B cell (primary cell): Measurements from ENCODE around the gene SKP1. TPM values are rescaled to one million over a fixed set of nuclear protein-coding genes. Genes with fewer than 3 reads are reported as not detected.

Experiments
- ATAC-seq: fragments of 200-7000 bp; cut with Tn5 transposase; one replicate; pipeline ENCODE4 v1.10.0; 2021; ENCODE audit warnings: low read depth, mild to moderate bottlenecking, moderate number of reproducible peaks, moderate library complexity
- CTCF ChIA-PET: fragments of 350-600 bp; sonication (Branson Sonifier 250); formaldehyde crosslinking; loops from one replicate; lab custom pipeline; 2021; ENCODE audit warnings: antibody characterized with exemption, inconsistent platforms; lab: Charles Lee
- POLR2A ChIA-PET: fragments of 350-600 bp; sonication (Branson Sonifier 250); formaldehyde crosslinking; loops from one replicate; lab custom pipeline; 2021; ENCODE audit warnings: antibody characterized with exemption; lab: Charles Lee
- DNase-seq: peaks from one replicate; pipeline ENCODE4 v3.0.0; 2013
- H2AFZ ChIP-seq: 2 replicates; pipeline ENCODE4 v1.6.1; 2012; ENCODE audit warnings: mild to moderate bottlenecking, low read depth, low read length; ENCODE audit not compliant: insufficient read depth, poor library complexity, severe bottlenecking
- H3K27ac ChIP-seq, 2 donors: 1 replicate in 1 of 2; 2 replicates in 1 of 2; pipeline ENCODE4 v1.5.1; 2012 to 2013; ENCODE audit warnings: low read length in 2 of 2, mild to moderate bottlenecking in 2 of 2, moderate library complexity in 1 of 2
- H3K27me3 ChIP-seq, 4 experiments: fragments of 200-600 bp in 1 of 4; sonication (generic) in 1 of 4; replicated peaks in 1 of 4; 1 replicate in 2 of 4; 2 replicates in 2 of 4; pipeline versions ENCODE4 v1.6.1 to v1.7.0; 2013 to 2016; ENCODE audit warnings: low read length in 3 of 4, mild to moderate bottlenecking in 2 of 4, mixed read lengths in 1 of 4, moderate library complexity in 1 of 4; ENCODE audit not compliant: insufficient read depth in 4 of 4, control insufficient read depth in 3 of 4; ENCODE audit errors: control extremely low read depth in 1 of 4
- H3K36me3 ChIP-seq, 2 experiments: replicated peaks in 1 of 2; 1 replicate in 1 of 2; 2 replicates in 1 of 2; pipeline versions ENCODE4 v1.6.1 to v1.7.1; 2013; ENCODE audit warnings: low read length in 1 of 2; ENCODE audit not compliant: insufficient read depth in 2 of 2, control insufficient read depth in 1 of 2; ENCODE audit errors: control extremely low read depth in 1 of 2, extremely low read depth in 1 of 2
- H3K4me1 ChIP-seq, 2 donors: fragments of 200-600 bp in 1 of 2; sonication (generic) in 1 of 2; 1 replicate in 1 of 2; 2 replicates in 1 of 2; pipeline versions ENCODE4 v1.5.1 to v1.6.1; 2013 to 2017; ENCODE audit warnings: low read length in 2 of 2; ENCODE audit not compliant: control insufficient read depth in 2 of 2, insufficient read depth in 2 of 2
- H3K4me2 ChIP-seq: replicated peaks from 2 replicates; pipeline ENCODE3; 2012; ENCODE audit warnings: mild to moderate bottlenecking, low read depth, low read length; ENCODE audit not compliant: poor library complexity, severe bottlenecking
- H3K4me3 ChIP-seq, 5 experiments: fragments of 200-600 bp in 1 of 5; sonication (generic) in 1 of 5; 1 replicate in 3 of 5; 2 replicates in 2 of 5; pipeline versions ENCODE4 v1.5.1 to v1.7.0; 2011 to 2016; ENCODE audit warnings: low read length in 4 of 5, mild to moderate bottlenecking in 4 of 5, low read depth in 2 of 5, control low read depth in 1 of 5, moderate library complexity in 1 of 5; ENCODE audit not compliant: insufficient read depth in 1 of 5; ENCODE audit errors: control extremely low read depth in 1 of 5, extremely low read depth in 1 of 5
- H3K79me2 ChIP-seq: fragments of 200-600 bp; sonication (generic); one replicate; pipeline ENCODE4 v1.6.0; 2016; ENCODE audit warnings: low read length; ENCODE audit not compliant: control insufficient read depth, insufficient read depth
- H3K9ac ChIP-seq: fragments of 200-600 bp; sonication (generic); 2 replicates; pipeline ENCODE4 v1.6.1; 2017; ENCODE audit warnings: mild to moderate bottlenecking, low read length, moderate library complexity
- H3K9me3 ChIP-seq, 3 donors: one replicate each; pipeline versions ENCODE4 v1.6.1 to v1.7.1; 2013; ENCODE audit warnings: low read length in 2 of 3; ENCODE audit not compliant: control insufficient read depth in 2 of 3, insufficient read depth in 1 of 3; ENCODE audit errors: control extremely low read depth in 1 of 3
- H4K20me1 ChIP-seq: 2 replicates; pipeline ENCODE4 v1.6.0; 2012; ENCODE audit warnings: mild to moderate bottlenecking, low read length; ENCODE audit not compliant: insufficient read depth, control insufficient read depth, poor library complexity, severe bottlenecking
- H3K27ac Mint-ChIP-seq: one replicate; pipeline ENCODE4 v1.8.0; 2021; ENCODE audit warnings: mixed read lengths
- H3K27me3 Mint-ChIP-seq: one replicate; pipeline ENCODE4 v1.8.0; 2021; ENCODE audit warnings: mixed read lengths
- H3K4me1 Mint-ChIP-seq: one replicate; pipeline ENCODE4 v1.8.0; 2021; ENCODE audit warnings: mixed read lengths
- H3K4me3 Mint-ChIP-seq: one replicate; pipeline ENCODE4 v1.8.0; 2021; ENCODE audit warnings: mixed read lengths
- H3K9me3 Mint-ChIP-seq: one replicate; pipeline ENCODE4 v1.8.0; 2022; ENCODE audit warnings: mixed read lengths; ENCODE audit not compliant: insufficient read depth
- EZH2 ChIP-seq: IDR thresholded peaks from 2 replicates; pipeline ENCODE4 v1.6.1; 2012; ENCODE audit warnings: borderline replicate concordance, low read depth, mild to moderate bottlenecking, moderate library complexity, low read length; ENCODE audit not compliant: insufficient read depth, poor library complexity, severe bottlenecking
- WGBS: methylation state at CpG from one replicate; pipeline ENCODE4 v1.1.5; 2013; ENCODE audit warnings: missing lambda C conversion rate; ENCODE audit not compliant: insufficient coverage; 5-methylcytosine and 5-hydroxymethylcytosine counted together
- intact Hi-C: fragments of 100-400 bp; cut with micrococcal nuclease; formaldehyde crosslinking; loops from one replicate; pipeline ENCODE4 v1.10.0; 2022
- polyA plus RNA-seq: library from polyadenylated mRNA; depleted of rRNA; stranded (reverse); fragments of >200 nt; gene quantifications from 2 replicates; pipeline ENCODE4 v1.2.3, GENCODE V29; 2012
- total RNA-seq, 2 donors: library from RNA; stranded (reverse); fragments of 120-200 nt in 1 of 2; gene quantifications; 1 replicate in 1 of 2; 2 replicates in 1 of 2; pipeline versions ENCODE4 v1.2.3 to v1.2.4, GENCODE V29; 2013 to 2022
- TF ChIP-seq, protein P1 (sequence below): fragments of 200-600 bp; IDR thresholded peaks from one replicate; pipeline ENCODE4 v1.8.0; 2022; ENCODE audit warnings: antibody characterized with exemption, mild to moderate bottlenecking

SKP1 gene
- total and polyA plus RNA-seq, 2 donors (not counting 1 experiment from before 2014, with no cell fraction given) = 108 to 186 TPM

DNA sequence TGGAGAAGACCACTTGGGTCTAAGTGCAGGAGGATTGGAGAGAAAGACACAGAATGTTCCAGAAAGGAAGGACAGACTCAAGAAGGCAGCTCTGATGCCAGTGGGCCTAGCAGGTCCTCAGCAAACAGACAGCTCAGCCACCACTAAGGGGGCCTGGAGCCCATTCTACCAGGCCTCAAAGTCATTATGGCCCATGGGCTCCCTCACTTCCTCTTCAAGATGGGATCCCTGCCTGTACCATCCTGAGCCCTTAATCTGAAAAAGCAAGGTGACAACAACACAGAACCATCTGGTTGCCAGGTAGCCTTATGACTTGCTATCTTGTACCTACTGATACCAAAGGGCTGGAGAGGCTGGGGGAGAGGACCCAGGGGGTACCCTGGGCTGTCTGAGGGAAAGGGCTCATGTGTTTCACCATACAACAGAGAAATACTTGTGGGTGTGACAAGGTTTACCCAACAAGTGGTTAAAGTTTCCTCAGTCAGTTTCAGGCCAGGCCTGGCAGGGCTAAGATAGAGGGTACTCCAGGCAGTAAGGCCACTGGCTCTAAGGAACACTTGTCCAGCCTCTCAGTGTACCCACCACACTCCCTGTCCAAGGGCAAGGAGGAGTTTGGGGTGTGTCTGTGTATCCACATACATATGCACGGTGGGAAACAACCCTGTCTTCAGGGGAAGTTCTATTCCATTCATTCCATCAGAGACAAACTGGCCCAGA lies 31.6 kb downstream of the SKP1 start:
- H2AFZ ChIP-seq = no peak overlapping the region
- peak; percentile 17 for DNase-seq
- no peak overlapping the region for H3K4me3 ChIP-seq
- peaks cover 0 to 7% of the 10 kb centered on the region in 2 donors for H3K4me1 ChIP-seq
- no CpG with 5 or more reads among the region's 1 CpG for WGBS
- H3K9ac ChIP-seq = no peak overlapping the region
- H3K79me2 ChIP-seq = peaks cover 31% of the 10 kb centered on the region
- POLR2A ChIA-PET = no interaction called here
- no peaks in the 10 kb centered on the region for H3K9me3 ChIP-seq
- intact Hi-C loops = loop anchor here (1.0 to 10.0 kb wide), 3 partner anchors 43 to 1030 kb away; no protein-coding TSS in a partner anchor
- H3K27ac ChIP-seq = no peak overlapping the region
- ATAC-seq = no peak
- peaks cover 3 to 67% of the 10 kb centered on the region in 2 experiments for H3K36me3 ChIP-seq
- Mint-ChIP-seq H3K27ac (peak overlapping the region; percentile 11), H3K9me3 (no peaks in the 10 kb centered on the region), H3K27me3 (no peaks in the 10 kb centered on the region), H3K4me1 (peaks cover 13% of the 10 kb centered on the region), H3K4me3 (no peak overlapping the region)
- no peak overlapping the region for H3K4me2 ChIP-seq
- TF ChIP-seq, protein P1, sequence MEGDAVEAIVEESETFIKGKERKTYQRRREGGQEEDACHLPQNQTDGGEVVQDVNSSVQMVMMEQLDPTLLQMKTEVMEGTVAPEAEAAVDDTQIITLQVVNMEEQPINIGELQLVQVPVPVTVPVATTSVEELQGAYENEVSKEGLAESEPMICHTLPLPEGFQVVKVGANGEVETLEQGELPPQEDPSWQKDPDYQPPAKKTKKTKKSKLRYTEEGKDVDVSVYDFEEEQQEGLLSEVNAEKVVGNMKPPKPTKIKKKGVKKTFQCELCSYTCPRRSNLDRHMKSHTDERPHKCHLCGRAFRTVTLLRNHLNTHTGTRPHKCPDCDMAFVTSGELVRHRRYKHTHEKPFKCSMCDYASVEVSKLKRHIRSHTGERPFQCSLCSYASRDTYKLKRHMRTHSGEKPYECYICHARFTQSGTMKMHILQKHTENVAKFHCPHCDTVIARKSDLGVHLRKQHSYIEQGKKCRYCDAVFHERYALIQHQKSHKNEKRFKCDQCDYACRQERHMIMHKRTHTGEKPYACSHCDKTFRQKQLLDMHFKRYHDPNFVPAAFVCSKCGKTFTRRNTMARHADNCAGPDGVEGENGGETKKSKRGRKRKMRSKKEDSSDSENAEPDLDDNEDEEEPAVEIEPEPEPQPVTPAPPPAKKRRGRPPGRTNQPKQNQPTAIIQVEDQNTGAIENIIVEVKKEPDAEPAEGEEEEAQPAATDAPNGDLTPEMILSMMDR = no peak
- TF ChIP-seq EZH2 = no peak
- CTCF ChIA-PET = interaction anchor here (0.5 to 25.7 kb wide), 9 partner anchors 6 to 105 kb away, joined by 3 to 644 read pairs (median 5); no protein-coding TSS in a partner anchor
- H4K20me1 ChIP-seq = peaks cover 71% of the 10 kb centered on the region
- no peaks in the 10 kb centered on the region for H3K27me3 ChIP-seq
